Fibroblast of the aortic adventitia (primary cell): ENCODE results near the gene GRAMD1C. TPM values are rescaled to one million over a fixed set of nuclear protein-coding genes. Genes with fewer than 3 reads are reported as not detected.

Source experiments
- DNase-seq: peaks from one replicate; pipeline ENCODE4 v3.0.0-alpha.2; 2010; ENCODE audit warnings: low read depth
- H3K4me3 ChIP-seq: 2 replicates; pipeline ENCODE4 v1.5.1; 2011; ENCODE audit warnings: low read depth, mild to moderate bottlenecking, control low read depth, low read length, moderate library complexity
- CTCF ChIP-seq: IDR thresholded peaks from 2 replicates; pipeline ENCODE4 v1.5.1; 2011; ENCODE audit warnings: mild to moderate bottlenecking, low read length, control low read depth, inconsistent platforms; ENCODE audit not compliant: insufficient read depth
- total RNA-seq: library from RNA; depleted of rRNA; stranded (reverse); fragments of >200 nt; gene quantifications from 2 replicates; pipeline ENCODE4 v1.2.3, GENCODE V29; 2012; ENCODE audit warnings: low replicate concordance

The GRAMD1C gene
- total RNA-seq, 1 donor, result 12.1 TPM

- H3K4me3 ChIP-seq, result peak overlapping the region; percentile 80
- DNase-seq, result no peak
- TF ChIP-seq CTCF, result no peak
Observed at GRCh38 chr3:113946831-113947230, 108.2 kb downstream of the GRAMD1C start.

- no peak for TF ChIP-seq CTCF
- peak within 1 kb of the TSS; percentile 80 for H3K4me3 ChIP-seq
Observed at GRCh38 chr3:113947372-113948014, 108.9 kb downstream of the GRAMD1C start, which contains the start of gene ZDHHC23. Gene ZDHHC23, plus strand, starts transcription at chr3:113948013. Its CDS starts 790 bp downstream, at chr3:113948803.

GRCh38 chr3:113948015-113948917, 109.7 kb downstream of the GRAMD1C start:
- no peak for TF ChIP-seq CTCF
- no peak for DNase-seq
- H3K4me3 ChIP-seq, result peak overlapping the region; percentile 80

More at GRCh38 chr3:113947372-113948014, 108.9 kb downstream of the GRAMD1C start, which contains the start of gene ZDHHC23:
- DNase-seq, result peak; percentile 58

GRCh38 chr3:113952921-113953320, 114.3 kb downstream of the GRAMD1C start:
- DNase-seq, result peak; percentile 40

GRCh38 chr3:113953677-113954076, 115.1 kb downstream of the GRAMD1C start:
- no peak overlapping the region for H3K4me3 ChIP-seq
- TF ChIP-seq CTCF, result no peak
- no peak for DNase-seq

More at GRCh38 chr3:113952921-113953320, 114.3 kb downstream of the GRAMD1C start:
- H3K4me3 ChIP-seq, result no peak overlapping the region
- TF ChIP-seq CTCF, result no peak

GRCh38 chr3:113954091-113954685, 115.6 kb downstream of the GRAMD1C start:
- H3K4me3 ChIP-seq, result no peak overlapping the region
- no peak for TF ChIP-seq CTCF
- DNase-seq, result no peak
